GM19023 (cell line): Measurements from ENCODE around the gene SLC29A1.
"Not testable (repeated sequence)": the region's sequence is repeated elsewhere in the genome, so short reads cannot be mapped to it uniquely, and the experiment has no call there.

ENCODE experiments used
- ATAC-seq: cut with Tn5 transposase; IDR thresholded peaks from one replicate; pipeline ENCODE4 v1.9.1; 2021; ENCODE audit warnings: mild to moderate bottlenecking, moderate library complexity; ENCODE audit not compliant: unreplicated experiment

The SLC29A1 gene

DNA sequence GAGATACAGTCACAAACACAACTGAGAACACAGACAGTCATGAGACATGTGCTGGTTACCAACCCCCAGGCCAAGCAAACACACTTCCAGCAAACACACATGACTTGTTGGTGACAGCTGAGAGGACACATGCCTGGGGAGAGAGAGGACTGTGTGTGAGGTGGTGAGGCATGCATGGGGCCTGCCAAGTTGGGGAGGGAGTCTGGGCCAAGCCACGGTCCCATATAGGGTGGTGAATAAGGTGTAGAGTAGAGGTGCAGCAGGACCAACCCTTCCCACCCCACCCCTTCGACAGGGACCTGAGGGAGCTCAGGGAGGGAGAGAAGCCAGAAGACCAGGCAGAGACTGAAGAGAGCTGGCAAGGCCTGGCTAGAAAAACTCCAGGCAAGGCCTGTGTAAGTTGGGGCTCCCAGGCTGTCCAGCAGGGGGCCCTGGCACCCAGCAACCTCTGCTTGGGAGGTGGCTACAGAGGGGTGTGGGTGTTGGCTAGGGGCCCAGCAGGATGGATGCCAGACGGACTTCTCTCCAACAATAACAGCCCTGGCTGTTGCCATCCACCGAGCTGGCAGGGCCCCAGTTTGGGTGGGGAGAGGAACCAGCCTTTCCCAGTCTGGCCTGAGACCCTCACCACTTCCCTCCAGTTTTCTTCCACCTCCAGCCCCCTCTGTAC is 2.0 kb upstream of the SLC29A1 start:
- ATAC-seq = peak; percentile 46

- ATAC-seq = no peak
These were observed 1.4 kb upstream of the SLC29A1 start for GRCh38 chr6:44221961-44222335.

DNA sequence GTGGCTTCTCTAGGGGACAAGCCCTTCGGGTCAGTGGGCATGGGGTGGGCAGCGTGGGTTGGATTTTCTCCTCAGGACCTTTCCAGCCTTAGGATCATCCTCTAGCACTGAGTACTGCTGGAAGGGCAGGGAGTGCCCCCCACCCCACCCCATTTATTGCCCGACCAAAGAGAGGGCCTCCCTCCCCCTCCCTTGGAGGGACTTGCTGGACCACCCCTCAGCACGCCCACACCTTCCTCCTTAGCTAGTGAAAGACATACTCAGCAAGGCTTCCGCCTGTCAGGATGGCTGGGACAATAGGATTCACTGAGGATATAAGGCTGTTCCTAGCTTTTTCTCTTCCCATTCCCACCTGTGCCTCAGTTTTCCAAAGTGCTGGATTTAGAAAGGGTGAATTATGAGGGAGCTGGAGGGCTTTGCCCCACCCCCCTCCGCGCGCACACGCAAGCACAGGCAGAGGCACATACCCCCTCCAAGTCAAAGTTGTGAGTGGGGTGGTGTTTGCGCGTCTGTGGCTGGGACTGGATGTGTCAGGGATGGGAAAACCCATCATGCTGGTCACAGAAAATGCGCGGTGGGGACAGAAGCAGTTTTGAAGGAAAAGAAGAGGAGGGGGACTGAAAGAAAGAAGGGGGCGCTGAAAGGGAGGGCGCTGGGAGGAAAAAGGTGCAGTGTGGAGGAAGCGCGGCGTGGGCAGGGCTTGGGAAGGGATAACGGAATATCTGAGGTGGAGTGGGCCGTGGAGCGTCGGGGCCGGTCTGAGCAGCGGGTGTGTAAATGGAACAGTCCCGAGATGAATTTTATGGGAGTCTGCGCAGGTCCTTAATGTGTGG is 693 bp upstream of the SLC29A1 start:
- ATAC-seq = no peak

GRCh38 chr6:44224029-44224964 is 902 bp downstream of the SLC29A1 start:
- ATAC-seq = peak; percentile 5

DNA sequence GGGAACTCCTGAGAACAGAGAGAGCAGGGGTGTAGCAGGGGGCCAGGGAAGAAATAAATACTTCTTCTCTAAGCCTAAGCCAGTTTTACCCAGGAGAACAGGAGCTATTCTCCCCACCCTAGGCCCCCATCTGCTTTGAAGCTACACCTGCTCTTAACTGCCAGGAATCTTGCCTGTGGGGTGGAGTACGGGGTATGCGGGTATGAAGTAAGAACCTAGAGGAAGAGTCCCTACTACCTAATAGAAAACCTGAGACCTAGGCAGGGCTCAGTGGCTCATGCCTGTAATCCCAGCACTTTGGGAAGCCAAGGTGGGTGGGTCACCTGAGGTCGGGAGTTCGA is 1.5 kb downstream of the SLC29A1 start:
- no peak for ATAC-seq

DNA sequence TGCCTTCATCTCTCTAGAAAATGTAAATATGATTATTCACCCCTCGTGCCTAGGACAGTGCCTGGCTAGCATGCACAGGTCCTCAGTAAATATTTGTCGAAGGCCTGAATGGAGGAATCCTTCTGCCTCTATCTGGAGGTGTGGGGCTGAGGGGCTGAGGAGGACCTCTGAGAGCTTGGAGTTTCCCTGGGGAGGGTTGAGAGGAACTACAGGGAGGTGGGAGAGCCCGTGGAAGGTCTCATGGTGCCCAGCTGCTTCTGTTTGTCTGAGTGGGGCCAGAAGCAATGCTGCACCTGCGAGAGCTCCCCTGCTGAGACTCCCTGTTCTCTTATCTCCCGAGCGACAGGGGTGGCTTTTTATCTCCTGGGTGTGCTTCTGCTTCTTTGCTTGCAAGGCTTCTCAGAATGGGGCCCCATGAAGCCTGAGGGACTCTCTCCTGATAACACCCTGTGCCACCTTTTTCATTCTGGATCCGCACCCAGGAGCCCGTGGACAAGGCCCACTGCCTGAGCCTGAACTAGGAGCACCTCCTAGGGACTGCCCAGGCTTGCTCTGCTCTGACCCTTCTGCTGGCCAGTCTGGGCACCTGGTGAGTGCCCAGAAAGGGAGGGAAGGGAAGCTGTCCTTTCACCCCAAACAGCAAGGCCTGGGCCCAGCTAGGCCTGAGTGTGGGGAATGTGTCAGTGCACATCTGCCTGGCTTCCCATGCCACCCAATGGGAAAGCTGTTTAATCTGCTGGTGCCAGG is 2.4 kb downstream of the SLC29A1 start:
- no peak for ATAC-seq

- no peak for ATAC-seq
These were observed 3.2 kb downstream of the SLC29A1 start for GRCh38 chr6:44226368-44227147.

- ATAC-seq = no peak
These were observed 3.9 kb downstream of the SLC29A1 start for GRCh38 chr6:44227148-44227793.

DNA sequence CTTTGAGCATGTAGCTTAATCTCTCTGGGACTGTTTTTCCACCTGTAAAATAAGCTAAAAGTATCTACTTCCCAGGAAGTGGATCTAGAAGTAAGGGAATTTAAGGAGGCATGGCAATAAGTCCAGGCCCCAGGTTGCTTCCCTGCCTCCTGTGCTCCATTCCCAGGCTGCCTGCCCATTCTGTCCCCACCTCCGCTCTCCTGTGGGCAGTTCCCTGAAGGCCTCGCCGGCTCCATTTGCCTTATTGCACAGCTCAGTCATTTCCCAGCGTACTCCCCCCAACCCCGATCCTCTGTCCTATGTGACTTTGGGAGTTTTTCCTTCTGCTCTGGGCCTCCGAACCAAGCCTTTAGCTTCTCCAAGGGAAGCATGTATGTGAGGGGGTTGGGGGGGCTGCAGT is 4.6 kb downstream of the SLC29A1 start:
- no peak for ATAC-seq

GRCh38 chr6:44228433-44228832 is 5.0 kb downstream of the SLC29A1 start:
- no peak for ATAC-seq

DNA sequence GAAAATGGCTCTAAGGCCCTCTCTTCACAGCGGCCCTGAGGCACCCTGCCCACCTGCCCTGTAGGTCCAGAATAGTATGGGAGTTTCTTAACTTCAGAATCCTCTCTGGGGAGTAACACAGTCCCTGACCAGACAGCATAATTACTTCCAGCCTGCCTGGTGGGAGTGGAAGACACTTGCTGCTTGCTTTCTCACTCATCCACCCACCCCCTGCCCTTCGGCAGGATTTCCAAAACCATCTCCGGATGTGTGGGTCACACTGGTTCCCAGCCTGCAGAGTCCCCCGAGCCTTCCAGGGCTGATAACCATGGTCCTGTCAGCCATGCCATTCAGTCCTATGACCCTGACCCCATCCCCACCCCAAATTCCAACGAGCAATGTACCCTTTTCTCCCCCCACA is 5.4 kb downstream of the SLC29A1 start:
- no peak for ATAC-seq

DNA sequence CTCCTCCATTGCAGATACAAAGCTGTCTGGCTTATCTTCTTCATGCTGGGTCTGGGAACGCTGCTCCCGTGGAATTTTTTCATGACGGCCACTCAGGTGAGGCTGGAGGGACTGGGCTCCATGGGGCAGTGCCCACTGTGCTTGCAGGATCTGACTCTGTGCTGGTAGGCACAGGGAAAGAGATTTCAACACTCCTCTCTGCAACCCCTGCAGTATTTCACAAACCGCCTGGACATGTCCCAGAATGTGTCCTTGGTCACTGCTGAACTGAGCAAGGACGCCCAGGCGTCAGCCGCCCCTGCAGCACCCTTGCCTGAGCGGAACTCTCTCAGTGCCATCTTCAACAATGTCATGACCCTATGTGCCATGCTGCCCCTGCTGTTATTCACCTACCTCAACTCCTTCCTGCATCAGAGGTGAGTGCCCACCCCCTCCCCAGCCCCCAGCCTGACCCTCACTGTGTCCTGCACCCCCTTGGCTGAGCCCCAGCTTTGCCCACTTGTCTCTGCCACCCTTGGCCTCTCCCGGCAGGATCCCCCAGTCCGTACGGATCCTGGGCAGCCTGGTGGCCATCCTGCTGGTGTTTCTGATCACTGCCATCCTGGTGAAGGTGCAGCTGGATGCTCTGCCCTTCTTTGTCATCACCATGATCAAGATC is 6.1 kb downstream of the SLC29A1 start:
- no peak for ATAC-seq

GRCh38 chr6:44230034-44230675 is 6.8 kb downstream of the SLC29A1 start:
- ATAC-seq = no peak

DNA sequence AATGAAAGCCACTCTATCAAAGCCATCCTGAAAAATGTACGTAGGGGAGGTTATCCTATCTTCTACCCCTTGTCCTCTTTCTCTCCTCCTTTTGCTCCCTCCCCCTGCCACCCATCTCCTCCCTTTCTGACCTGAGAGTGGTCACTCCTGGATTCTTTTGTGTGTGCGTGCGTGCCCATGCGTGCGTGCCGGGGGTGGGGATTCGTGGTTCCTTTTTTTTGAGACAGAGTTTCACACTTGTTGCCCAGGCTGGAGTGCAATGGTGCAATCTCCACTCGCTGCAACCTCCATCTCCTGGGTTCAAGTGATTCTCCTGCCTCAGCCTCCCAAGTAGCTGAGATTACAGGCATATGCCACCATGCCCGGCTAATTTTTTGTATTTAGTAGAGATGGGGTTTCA is 8.0 kb downstream of the SLC29A1 start:
- ATAC-seq = not testable (repeated sequence)

DNA sequence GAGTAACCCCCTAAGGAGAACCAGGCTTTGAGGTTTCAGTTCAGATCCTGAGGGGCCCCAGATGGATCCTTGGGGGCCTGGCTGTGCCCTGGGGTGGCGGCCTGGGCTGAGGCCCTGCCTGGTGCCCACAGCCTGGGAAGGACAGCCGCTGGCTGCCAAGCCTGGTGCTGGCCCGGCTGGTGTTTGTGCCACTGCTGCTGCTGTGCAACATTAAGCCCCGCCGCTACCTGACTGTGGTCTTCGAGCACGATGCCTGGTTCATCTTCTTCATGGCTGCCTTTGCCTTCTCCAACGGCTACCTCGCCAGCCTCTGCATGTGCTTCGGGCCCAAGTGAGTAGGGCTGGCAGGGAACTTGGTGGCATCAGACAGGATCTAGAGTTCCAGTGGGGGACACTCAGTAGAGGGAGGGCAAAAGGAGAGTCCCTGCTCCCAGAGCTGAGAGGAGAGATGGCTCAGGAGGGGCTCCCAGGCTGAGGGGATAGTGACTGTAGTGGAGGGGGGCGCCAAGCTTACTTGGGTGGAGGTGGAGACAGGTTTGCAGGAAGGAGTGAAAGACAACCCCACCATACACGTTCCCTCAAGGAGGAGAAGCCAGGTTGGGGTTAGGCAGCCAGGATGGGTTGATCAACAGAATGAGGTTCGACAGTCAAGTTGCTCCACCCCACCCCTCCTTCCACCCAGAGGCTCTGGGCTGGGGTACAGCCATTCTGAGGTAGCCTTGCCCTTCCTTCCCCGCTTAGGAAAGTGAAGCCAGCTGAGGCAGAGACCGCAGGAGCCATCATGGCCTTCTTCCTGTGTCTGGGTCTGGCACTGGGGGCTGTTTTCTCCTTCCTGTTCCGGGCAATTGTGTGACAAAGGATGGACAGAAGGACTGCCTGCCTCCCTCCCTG is 9.5 kb downstream of the SLC29A1 start:
- no peak for ATAC-seq

DNA sequence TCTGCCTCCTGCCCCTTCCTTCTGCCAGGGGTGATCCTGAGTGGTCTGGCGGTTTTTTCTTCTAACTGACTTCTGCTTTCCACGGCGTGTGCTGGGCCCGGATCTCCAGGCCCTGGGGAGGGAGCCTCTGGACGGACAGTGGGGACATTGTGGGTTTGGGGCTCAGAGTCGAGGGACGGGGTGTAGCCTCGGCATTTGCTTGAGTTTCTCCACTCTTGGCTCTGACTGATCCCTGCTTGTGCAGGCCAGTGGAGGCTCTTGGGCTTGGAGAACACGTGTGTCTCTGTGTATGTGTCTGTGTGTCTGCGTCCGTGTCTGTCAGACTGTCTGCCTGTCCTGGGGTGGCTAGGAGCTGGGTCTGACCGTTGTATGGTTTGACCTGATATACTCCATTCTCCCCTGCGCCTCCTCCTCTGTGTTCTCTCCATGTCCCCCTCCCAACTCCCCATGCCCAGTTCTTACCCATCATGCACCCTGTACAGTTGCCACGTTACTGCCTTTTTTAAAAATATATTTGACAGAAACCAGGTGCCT is 10.2 kb downstream of the SLC29A1 start:
- no peak for ATAC-seq
